Measurements from ENCODE around the gene ENAH.

The ENAH gene

GRCh38 chr1:225523263-225523950 is 129.5 kb downstream of the ENAH start:
- TF ChIP-seq SIN3A (IDR thresholded peaks at IDR 0.05; ENCODE audit: borderline replicate concordance, insufficient read depth, low read length) (no peak), FOXP2 (optimal IDR thresholded peaks at IDR 0.05; ENCODE audit: borderline replicate concordance, extremely low read depth, extremely low read length, insufficient read depth) (no peak), POLR2AphosphoS5 (IDR thresholded peaks at IDR 0.05; ENCODE audit: low read depth, low read length) (no peak), REST (IDR thresholded peaks at IDR 0.05; ENCODE audit: insufficient read depth in 1 of 2, low read depth in 2 of 2, low read length in 2 of 2) (no peak), TAF1 (IDR thresholded peaks at IDR 0.05; ENCODE audit: borderline replicate concordance, insufficient read depth, low read length) (no peak)

DNA sequence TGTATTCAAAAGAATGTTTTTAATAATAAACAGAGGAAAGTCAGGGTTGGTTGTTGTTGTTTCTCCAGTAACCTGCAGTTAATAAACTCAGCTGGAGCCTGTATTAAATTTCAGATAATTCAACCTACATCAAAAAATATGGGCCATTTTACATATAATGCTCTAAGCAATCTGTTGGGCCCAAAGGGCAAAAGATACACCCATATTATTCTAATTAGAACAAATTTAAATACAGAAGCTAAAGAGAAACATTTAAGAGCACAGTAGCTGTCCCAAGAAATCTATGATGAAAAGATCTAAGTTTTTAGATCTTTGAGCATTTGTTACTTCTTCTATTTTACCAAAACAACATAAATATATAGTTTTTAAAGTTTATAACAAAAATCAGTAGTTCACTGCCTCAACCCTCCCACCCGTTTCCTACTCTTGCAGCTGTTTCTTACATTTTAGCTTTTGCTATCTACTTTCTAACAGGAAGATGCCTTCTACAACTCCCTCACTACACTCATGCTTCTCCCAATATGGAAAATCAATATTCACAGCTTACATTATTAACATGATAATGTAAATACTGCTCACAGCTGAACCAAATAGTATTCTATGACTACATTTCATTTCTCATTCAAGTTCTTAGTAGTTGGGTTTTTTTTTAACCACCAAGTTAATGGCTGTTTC is 130.2 kb downstream of the ENAH start:
- no peak for TF ChIP-seq FOXP2 (optimal IDR thresholded peaks at IDR 0.05; ENCODE audit: borderline replicate concordance, extremely low read depth, extremely low read length, insufficient read depth)
- TF ChIP-seq SIN3A (IDR thresholded peaks at IDR 0.05; ENCODE audit: borderline replicate concordance, insufficient read depth, low read length), result no peak
- no peak for TF ChIP-seq POLR2AphosphoS5 (IDR thresholded peaks at IDR 0.05; ENCODE audit: low read depth, low read length)
- TF ChIP-seq REST (IDR thresholded peaks at IDR 0.05; ENCODE audit: insufficient read depth in 1 of 2, low read depth in 2 of 2, low read length in 2 of 2), result no peak
- no peak for TF ChIP-seq TAF1 (IDR thresholded peaks at IDR 0.05; ENCODE audit: borderline replicate concordance, insufficient read depth, low read length)

DNA sequence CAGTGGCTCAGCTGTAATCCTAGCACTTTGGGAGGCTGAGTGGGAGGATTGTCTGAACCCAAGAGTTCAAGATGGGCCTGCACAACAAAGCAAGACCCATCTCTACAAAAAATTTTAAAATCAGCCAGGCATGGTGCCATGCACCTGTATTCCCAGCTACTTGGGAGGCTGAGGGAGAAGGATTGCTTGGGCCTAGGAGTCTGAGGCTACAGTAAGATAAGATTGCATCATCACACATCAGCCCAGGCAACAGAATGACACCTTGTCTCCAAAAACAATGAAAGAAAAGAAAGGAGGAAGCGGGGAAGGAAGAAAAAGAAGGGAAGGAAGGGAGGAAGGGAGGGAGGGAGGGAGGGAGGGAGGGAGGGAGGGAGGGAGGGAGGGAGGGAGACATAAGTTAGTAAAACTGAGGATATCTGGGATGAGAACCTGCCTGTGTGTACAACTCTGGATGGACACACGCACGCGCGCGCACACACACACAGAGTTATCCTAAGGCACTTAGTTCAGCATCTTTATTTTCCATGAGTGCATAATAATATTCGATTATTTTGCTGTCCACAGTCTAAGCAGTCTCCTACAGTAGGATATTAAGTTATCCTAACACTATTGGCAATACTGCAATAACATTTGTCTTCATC is 132.2 kb downstream of the ENAH start:
- TF ChIP-seq REST (IDR thresholded peaks at IDR 0.05; ENCODE audit: insufficient read depth in 1 of 2, low read depth in 2 of 2, low read length in 2 of 2) (no peak), SIN3A (IDR thresholded peaks at IDR 0.05; ENCODE audit: borderline replicate concordance, insufficient read depth, low read length) (no peak), FOXP2 (optimal IDR thresholded peaks at IDR 0.05; ENCODE audit: borderline replicate concordance, extremely low read depth, extremely low read length, insufficient read depth) (no peak), POLR2AphosphoS5 (IDR thresholded peaks at IDR 0.05; ENCODE audit: low read depth, low read length) (no peak)

GRCh38 chr1:225519166-225519863 is 133.6 kb downstream of the ENAH start:
- no peak for TF ChIP-seq SIN3A (IDR thresholded peaks at IDR 0.05; ENCODE audit: borderline replicate concordance, insufficient read depth, low read length)

GRCh38 chr1:225517697-225518096 is 135.2 kb downstream of the ENAH start:
- no peak for TF ChIP-seq TAF1 (IDR thresholded peaks at IDR 0.05; ENCODE audit: borderline replicate concordance, insufficient read depth, low read length)
- TF ChIP-seq SIN3A (IDR thresholded peaks at IDR 0.05; ENCODE audit: borderline replicate concordance, insufficient read depth, low read length), result no peak
- no peak for TF ChIP-seq FOXP2 (optimal IDR thresholded peaks at IDR 0.05; ENCODE audit: borderline replicate concordance, extremely low read depth, extremely low read length, insufficient read depth)
- no peak for TF ChIP-seq POLR2AphosphoS5 (IDR thresholded peaks at IDR 0.05; ENCODE audit: low read depth, low read length)
- no peak for TF ChIP-seq REST (IDR thresholded peaks at IDR 0.05; ENCODE audit: insufficient read depth in 1 of 2, low read depth in 2 of 2, low read length in 2 of 2)
